Measurements from ENCODE around the gene CUX1. TPM values are rescaled to one million over a fixed set of nuclear protein-coding genes. Genes with fewer than 3 reads are reported as not detected.

Gene CUX1
- total and polyA plus RNA-seq, 2 of the 13 experiments (the other 11 are each of a cell fraction or from before 2014, with no cell fraction given) = 13.7 to 14.9 TPM

DNA sequence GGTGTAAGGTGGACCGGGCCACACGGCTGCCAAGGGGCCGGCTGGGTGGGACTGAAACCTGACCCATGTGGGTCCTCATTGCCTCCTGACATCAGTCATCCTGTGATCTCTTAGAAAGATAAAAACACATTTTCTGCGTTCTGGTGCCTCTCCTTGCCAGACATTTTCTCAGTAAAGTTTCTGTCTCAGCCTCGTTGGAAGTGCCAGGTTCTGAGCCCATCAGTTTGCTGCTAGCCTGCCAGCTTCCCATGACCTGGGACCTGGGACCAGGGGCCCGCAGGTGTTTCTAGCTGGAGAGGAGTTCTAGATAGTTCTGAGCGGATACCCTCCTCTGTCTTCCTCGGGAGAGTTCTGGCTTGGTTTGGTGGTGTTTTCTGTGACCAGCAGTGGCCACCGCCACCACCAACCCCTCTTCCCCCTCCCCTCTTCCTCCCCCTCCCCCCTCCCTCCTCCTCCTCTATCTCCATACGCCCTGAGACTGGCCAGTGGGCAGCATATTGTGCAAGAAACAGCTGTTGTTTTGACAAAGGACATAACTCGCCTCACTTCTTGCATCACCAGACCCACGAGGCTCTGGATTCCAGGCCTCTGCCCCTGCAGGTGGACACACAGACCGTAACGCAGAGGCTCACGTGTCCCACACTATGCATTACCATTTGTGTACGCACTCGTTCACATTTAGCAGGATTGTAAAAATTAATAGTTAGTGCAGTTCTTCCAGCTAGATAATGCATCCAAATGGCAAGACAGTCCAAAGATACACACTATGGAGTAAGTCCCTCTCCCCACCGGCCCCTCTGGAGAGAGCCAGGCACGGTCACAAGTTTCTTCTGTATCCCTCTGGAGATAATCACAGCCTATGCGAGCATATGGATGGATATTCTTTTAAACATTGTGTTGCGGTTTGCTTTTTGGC, 94.6 kb downstream of the CUX1 start (continued):
- no peak for TF ChIP-seq CCAR2 (optimal IDR thresholded peaks at IDR 0.05; ENCODE audit: low read depth, low read length)
- TF ChIP-seq SALL1 (CRISPR knock-in tag; IDR thresholded peaks at IDR 0.05) = peak; percentile 57
- 0 out of 2 replicates have a peak, but pooled peaks have one; percentile 62 for TF ChIP-seq PCBP1 (IDR thresholded peaks at IDR 0.05; ENCODE audit: borderline replicate concordance, low read depth, low read length)
- TF ChIP-seq ZSCAN30 (CRISPR knock-in tag; IDR thresholded peaks at IDR 0.05) = no peak
- TF ChIP-seq SAP130 (CRISPR knock-in tag; IDR thresholded peaks at IDR 0.05; ENCODE audit: low read depth) = peak; percentile 49; the same call in 1 of the 2 replicates
- TF ChIP-seq FOXO1 (CRISPR knock-in tag; IDR thresholded peaks at IDR 0.05) = peak; percentile 73
- TF ChIP-seq HMG20B (CRISPR knock-in tag; conservative IDR thresholded peaks at IDR 0.05) = no peak
- peak; percentile 38; the same call in 1 of the 2 replicates for TF ChIP-seq ZNF12 (CRISPR knock-in tag; IDR thresholded peaks at IDR 0.05)
- TF ChIP-seq NFKB2 (CRISPR knock-in tag; IDR thresholded peaks at IDR 0.05; ENCODE audit: borderline replicate concordance) = no peak
- TF ChIP-seq MXI1 (IDR thresholded peaks at IDR 0.05; ENCODE audit: borderline replicate concordance, low read depth, low read length) = peak; percentile 47; the same call in 1 of the 3 replicates
- TF ChIP-seq EED (CRISPR knock-in tag; IDR thresholded peaks at IDR 0.05) = no peak
- peak; percentile 91 for TF ChIP-seq CEBPG (CRISPR knock-in tag; IDR thresholded peaks at IDR 0.05)
- TF ChIP-seq HNRNPUL1 (IDR thresholded peaks at IDR 0.05; ENCODE audit: low read depth, low read length) = no peak
- TF ChIP-seq TGIF2 (CRISPR knock-in tag; IDR thresholded peaks at IDR 0.05) = peak; percentile 95
- no peak for TF ChIP-seq RELA (CRISPR knock-in tag; IDR thresholded peaks at IDR 0.05)
- TF ChIP-seq AGO2 (optimal IDR thresholded peaks at IDR 0.05; ENCODE audit: low read depth, low read length) = no peak
- TF ChIP-seq PITX1 (CRISPR knock-in tag; IDR thresholded peaks at IDR 0.05) = no peak
- TF ChIP-seq SOX13 (IDR thresholded peaks at IDR 0.05) = no peak
- TF ChIP-seq SOX13 (CRISPR knock-in tag; conservative IDR thresholded peaks at IDR 0.05 in 1 of 2, IDR thresholded peaks at IDR 0.05 in 1 of 2) = peak in 1 of 2 experiments; percentile 75; a peak in 2 of 4 replicates
- TF ChIP-seq, protein P1, sequence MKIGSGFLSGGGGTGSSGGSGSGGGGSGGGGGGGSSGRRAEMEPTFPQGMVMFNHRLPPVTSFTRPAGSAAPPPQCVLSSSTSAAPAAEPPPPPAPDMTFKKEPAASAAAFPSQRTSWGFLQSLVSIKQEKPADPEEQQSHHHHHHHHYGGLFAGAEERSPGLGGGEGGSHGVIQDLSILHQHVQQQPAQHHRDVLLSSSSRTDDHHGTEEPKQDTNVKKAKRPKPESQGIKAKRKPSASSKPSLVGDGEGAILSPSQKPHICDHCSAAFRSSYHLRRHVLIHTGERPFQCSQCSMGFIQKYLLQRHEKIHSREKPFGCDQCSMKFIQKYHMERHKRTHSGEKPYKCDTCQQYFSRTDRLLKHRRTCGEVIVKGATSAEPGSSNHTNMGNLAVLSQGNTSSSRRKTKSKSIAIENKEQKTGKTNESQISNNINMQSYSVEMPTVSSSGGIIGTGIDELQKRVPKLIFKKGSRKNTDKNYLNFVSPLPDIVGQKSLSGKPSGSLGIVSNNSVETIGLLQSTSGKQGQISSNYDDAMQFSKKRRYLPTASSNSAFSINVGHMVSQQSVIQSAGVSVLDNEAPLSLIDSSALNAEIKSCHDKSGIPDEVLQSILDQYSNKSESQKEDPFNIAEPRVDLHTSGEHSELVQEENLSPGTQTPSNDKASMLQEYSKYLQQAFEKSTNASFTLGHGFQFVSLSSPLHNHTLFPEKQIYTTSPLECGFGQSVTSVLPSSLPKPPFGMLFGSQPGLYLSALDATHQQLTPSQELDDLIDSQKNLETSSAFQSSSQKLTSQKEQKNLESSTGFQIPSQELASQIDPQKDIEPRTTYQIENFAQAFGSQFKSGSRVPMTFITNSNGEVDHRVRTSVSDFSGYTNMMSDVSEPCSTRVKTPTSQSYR (CRISPR knock-in tag; IDR thresholded peaks at IDR 0.05; ENCODE audit: borderline replicate concordance) = peak; percentile 35; the same call in 1 of the 2 replicates
- no peak for TF ChIP-seq SP4 (CRISPR knock-in tag; IDR thresholded peaks at IDR 0.05)
- TF ChIP-seq EP300 (IDR thresholded peaks at IDR 0.05; ENCODE audit: low read depth in 2 of 2, low read length in 2 of 2) = 0 out of 4 replicates have a peak, but pooled peaks of 1 of the 2 experiments have one; percentile 31
- no peak for TF ChIP-seq EP300 (CRISPR knock-in tag; IDR thresholded peaks at IDR 0.05; ENCODE audit: borderline replicate concordance)
- TF ChIP-seq, protein P2, sequence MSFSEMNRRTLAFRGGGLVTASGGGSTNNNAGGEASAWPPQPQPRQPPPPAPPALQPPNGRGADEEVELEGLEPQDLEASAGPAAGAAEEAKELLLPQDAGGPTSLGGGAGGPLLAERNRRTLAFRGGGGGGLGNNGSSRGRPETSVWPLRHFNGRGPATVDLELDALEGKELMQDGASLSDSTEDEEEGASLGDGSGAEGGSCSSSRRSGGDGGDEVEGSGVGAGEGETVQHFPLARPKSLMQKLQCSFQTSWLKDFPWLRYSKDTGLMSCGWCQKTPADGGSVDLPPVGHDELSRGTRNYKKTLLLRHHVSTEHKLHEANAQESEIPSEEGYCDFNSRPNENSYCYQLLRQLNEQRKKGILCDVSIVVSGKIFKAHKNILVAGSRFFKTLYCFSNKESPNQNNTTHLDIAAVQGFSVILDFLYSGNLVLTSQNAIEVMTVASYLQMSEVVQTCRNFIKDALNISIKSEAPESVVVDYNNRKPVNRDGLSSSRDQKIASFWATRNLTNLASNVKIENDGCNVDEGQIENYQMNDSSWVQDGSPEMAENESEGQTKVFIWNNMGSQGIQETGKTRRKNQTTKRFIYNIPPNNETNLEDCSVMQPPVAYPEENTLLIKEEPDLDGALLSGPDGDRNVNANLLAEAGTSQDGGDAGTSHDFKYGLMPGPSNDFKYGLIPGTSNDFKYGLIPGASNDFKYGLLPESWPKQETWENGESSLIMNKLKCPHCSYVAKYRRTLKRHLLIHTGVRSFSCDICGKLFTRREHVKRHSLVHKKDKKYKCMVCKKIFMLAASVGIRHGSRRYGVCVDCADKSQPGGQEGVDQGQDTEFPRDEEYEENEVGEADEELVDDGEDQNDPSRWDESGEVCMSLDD (CRISPR knock-in tag; IDR thresholded peaks at IDR 0.05; ENCODE audit: borderline replicate concordance) = no peak
